HEK293 (cell line): ENCODE results near the gene METTL17.

ENCODE experiments used
- HOXD13 ChIP-seq: sonication (generic); formaldehyde crosslinking; IDR thresholded peaks from 2 replicates; pipeline ENCODE4 v1.8.0; 2022; ENCODE audit warnings: missing genetic modification reagents, borderline replicate concordance
- IKZF3 ChIP-seq: fragments of 450-650 bp; IDR thresholded peaks from 2 replicates; pipeline ENCODE4 v1.5.0; 2018; ENCODE audit warnings: missing biosample characterization, mild to moderate bottlenecking, missing genetic modification characterization, moderate library complexity
- MZF1 ChIP-seq: fragments of 450-650 bp; formaldehyde crosslinking; IDR thresholded peaks from 2 replicates; pipeline ENCODE4 v1.5.1; 2017; ENCODE audit warnings: missing biosample characterization, missing genetic modification characterization, borderline replicate concordance
- TRIM28 ChIP-seq: IDR thresholded peaks from 2 replicates; pipeline ENCODE4 v1.6.1; 2011; ENCODE audit warnings: low read length, control low read depth, borderline replicate concordance
- YY2 ChIP-seq: fragments of 450-650 bp; formaldehyde crosslinking; IDR thresholded peaks from 2 replicates; pipeline ENCODE4 v1.5.1; 2016; ENCODE audit warnings: missing biosample characterization, missing genetic modification characterization
- ZBTB21 ChIP-seq: fragments of 450-650 bp; formaldehyde crosslinking; IDR thresholded peaks from 2 replicates; pipeline ENCODE4 v1.5.1; 2017; ENCODE audit warnings: missing biosample characterization, missing genetic modification characterization
- ZFP69B ChIP-seq: fragments of 450-650 bp; formaldehyde crosslinking; IDR thresholded peaks from 2 replicates; pipeline ENCODE4 v1.5.1; 2016; ENCODE audit warnings: missing biosample characterization, missing genetic modification characterization
- ZNF121 ChIP-seq: fragments of 450-650 bp; formaldehyde crosslinking; IDR thresholded peaks from 2 replicates; pipeline ENCODE4 v1.5.1; 2016; ENCODE audit warnings: missing biosample characterization, missing genetic modification characterization
- ZNF146 ChIP-seq: fragments of 450-650 bp; formaldehyde crosslinking; IDR thresholded peaks from 2 replicates; pipeline ENCODE4 v1.5.1; 2016; ENCODE audit warnings: missing biosample characterization, missing genetic modification characterization
- ZNF292 ChIP-seq: fragments of 450-650 bp; formaldehyde crosslinking; IDR thresholded peaks from 2 replicates; pipeline ENCODE4 v1.5.1; 2016; ENCODE audit warnings: low read depth, missing biosample characterization, missing genetic modification characterization, borderline replicate concordance
- ZNF354C ChIP-seq: fragments of 450-650 bp; formaldehyde crosslinking; IDR thresholded peaks from 2 replicates; pipeline ENCODE4 v1.5.1; 2016; ENCODE audit warnings: missing biosample characterization, missing genetic modification characterization, low read depth, borderline replicate concordance
- ZNF416 ChIP-seq: fragments of 450-650 bp; formaldehyde crosslinking; IDR thresholded peaks from 2 replicates; pipeline ENCODE4 v1.5.1; 2016; ENCODE audit warnings: missing biosample characterization, missing genetic modification characterization
- ZNF521 ChIP-seq: fragments of 450-650 bp; formaldehyde crosslinking; IDR thresholded peaks from 2 replicates; pipeline ENCODE4 v1.5.1; 2017; ENCODE audit warnings: missing biosample characterization, mild to moderate bottlenecking, missing genetic modification characterization
- ZNF561 ChIP-seq: fragments of 450-650 bp; IDR thresholded peaks from 2 replicates; pipeline ENCODE4 v1.5.1; 2018; ENCODE audit warnings: missing biosample characterization, missing genetic modification characterization, borderline replicate concordance
- ZNF626 ChIP-seq: fragments of 450-650 bp; sonication (Bioruptor Pico); formaldehyde crosslinking; IDR thresholded peaks from 2 replicates; pipeline ENCODE4 v1.5.1; 2018; ENCODE audit warnings: missing biosample characterization, missing genetic modification characterization, inconsistent platforms
- ZNF670 ChIP-seq: fragments of 450-650 bp; formaldehyde crosslinking; IDR thresholded peaks from 2 replicates; pipeline ENCODE4 v1.5.1; 2016; ENCODE audit warnings: missing biosample characterization, missing genetic modification characterization, low read depth
- ZNF785 ChIP-seq: fragments of 450-650 bp; formaldehyde crosslinking; IDR thresholded peaks from 2 replicates; pipeline ENCODE4 v1.5.1; 2016; ENCODE audit warnings: missing biosample characterization, missing genetic modification characterization
- ZNF792 ChIP-seq: fragments of 450-650 bp; formaldehyde crosslinking; IDR thresholded peaks from 2 replicates; pipeline ENCODE4 v1.5.1; 2016; ENCODE audit warnings: missing biosample characterization, missing genetic modification characterization
- TF ChIP-seq, protein P1 (sequence below): fragments of 450-650 bp; formaldehyde crosslinking; IDR thresholded peaks from 2 replicates; pipeline ENCODE4 v1.5.1; 2016; ENCODE audit warnings: missing biosample characterization, missing genetic modification characterization
- TF ChIP-seq, protein P2 (sequence below): fragments of 450-650 bp; formaldehyde crosslinking; IDR thresholded peaks from 2 replicates; pipeline ENCODE4 v1.5.1; 2016; ENCODE audit warnings: missing biosample characterization, missing genetic modification characterization
- TF ChIP-seq, protein P3 (sequence below): fragments of 450-650 bp; formaldehyde crosslinking; IDR thresholded peaks from 2 replicates; pipeline ENCODE4 v1.5.1; 2016; ENCODE audit warnings: missing biosample characterization, missing genetic modification characterization
- TF ChIP-seq, protein P4 (sequence below): fragments of 450-650 bp; formaldehyde crosslinking; IDR thresholded peaks from 2 replicates; pipeline ENCODE4 v1.5.1; 2016; ENCODE audit warnings: missing biosample characterization, missing genetic modification characterization
- TF ChIP-seq, protein P5 (sequence below): fragments of 450-650 bp; formaldehyde crosslinking; IDR thresholded peaks from 2 replicates; pipeline ENCODE4 v1.5.0; 2017; ENCODE audit warnings: missing biosample characterization, missing genetic modification characterization, borderline replicate concordance
- TF ChIP-seq, protein P6 (sequence below): fragments of 450-650 bp; formaldehyde crosslinking; IDR thresholded peaks from 2 replicates; pipeline ENCODE4; 2016; ENCODE audit warnings: missing biosample characterization, missing genetic modification characterization
- TF ChIP-seq, protein P7 (sequence below): fragments of 450-650 bp; IDR thresholded peaks from 2 replicates; pipeline ENCODE4 v1.5.1; 2018; ENCODE audit warnings: missing biosample characterization, missing genetic modification characterization

The METTL17 gene

DNA sequence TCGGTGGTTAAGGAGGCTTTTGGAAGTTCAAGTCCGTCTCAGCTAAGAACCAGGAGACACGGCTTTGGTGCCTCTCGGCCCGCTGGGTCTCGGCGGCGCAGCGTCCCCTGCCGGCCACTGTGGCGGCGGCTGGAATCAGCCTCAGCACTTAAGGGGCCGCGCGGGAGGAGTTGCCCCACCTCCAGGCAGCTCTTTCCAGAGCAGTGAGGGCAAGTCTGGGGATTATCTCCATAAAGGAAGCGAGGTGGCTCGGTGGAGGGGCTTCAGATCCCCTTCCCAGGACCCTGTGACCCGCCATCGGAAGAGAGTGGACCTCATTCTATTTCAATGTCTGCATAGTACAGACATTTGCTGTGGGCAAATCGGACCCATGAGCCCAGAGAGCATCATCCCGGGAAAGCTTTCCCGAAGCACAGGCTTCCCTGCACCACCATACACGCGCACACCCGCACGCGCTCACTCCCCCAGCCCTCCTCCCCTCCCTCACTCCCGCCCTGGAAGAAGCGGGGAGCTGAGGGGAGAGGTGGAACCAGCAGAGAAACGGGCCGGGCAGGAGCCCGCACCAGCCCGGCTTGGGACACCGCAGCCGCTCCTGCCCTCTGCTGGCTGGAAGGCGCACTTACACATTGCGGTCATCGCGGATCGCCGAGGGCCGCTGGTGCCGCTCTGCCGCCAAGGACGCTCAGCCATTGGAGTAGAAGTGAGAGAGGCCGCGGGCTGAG, 18.6 kb upstream of the METTL17 start (continued):
- TF ChIP-seq ZNF792 (tag by site-specific recombination) = no peak; the same call in 1 of the 2 replicates
- TF ChIP-seq ZNF626 (tag by site-specific recombination) = no peak
- TF ChIP-seq ZNF785 (tag by site-specific recombination) = peak; percentile 13; the same call in 1 of the 2 replicates
- no peak for TF ChIP-seq ZNF416 (tag by site-specific recombination)
- TF ChIP-seq ZBTB21 (tag by site-specific recombination) = no peak
- TF ChIP-seq, protein P1, sequence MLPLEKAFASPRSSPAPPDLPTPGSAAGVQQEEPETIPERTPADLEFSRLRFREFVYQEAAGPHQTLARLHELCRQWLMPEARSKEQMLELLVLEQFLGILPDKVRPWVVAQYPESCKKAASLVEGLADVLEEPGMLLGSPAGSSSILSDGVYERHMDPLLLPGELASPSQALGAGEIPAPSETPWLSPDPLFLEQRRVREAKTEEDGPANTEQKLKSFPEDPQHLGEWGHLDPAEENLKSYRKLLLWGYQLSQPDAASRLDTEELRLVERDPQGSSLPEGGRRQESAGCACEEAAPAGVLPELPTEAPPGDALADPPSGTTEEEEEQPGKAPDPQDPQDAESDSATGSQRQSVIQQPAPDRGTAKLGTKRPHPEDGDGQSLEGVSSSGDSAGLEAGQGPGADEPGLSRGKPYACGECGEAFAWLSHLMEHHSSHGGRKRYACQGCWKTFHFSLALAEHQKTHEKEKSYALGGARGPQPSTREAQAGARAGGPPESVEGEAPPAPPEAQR (tag by site-specific recombination) = no peak
- no peak for TF ChIP-seq ZNF292
- TF ChIP-seq ZNF561 (tag by site-specific recombination) = no peak
- TF ChIP-seq, protein P2, sequence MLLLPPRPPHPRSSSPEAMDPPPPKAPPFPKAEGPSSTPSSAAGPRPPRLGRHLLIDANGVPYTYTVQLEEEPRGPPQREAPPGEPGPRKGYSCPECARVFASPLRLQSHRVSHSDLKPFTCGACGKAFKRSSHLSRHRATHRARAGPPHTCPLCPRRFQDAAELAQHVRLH (tag by site-specific recombination) = no peak
- TF ChIP-seq ZFP69B (tag by site-specific recombination) = no peak
- TF ChIP-seq, protein P3, sequence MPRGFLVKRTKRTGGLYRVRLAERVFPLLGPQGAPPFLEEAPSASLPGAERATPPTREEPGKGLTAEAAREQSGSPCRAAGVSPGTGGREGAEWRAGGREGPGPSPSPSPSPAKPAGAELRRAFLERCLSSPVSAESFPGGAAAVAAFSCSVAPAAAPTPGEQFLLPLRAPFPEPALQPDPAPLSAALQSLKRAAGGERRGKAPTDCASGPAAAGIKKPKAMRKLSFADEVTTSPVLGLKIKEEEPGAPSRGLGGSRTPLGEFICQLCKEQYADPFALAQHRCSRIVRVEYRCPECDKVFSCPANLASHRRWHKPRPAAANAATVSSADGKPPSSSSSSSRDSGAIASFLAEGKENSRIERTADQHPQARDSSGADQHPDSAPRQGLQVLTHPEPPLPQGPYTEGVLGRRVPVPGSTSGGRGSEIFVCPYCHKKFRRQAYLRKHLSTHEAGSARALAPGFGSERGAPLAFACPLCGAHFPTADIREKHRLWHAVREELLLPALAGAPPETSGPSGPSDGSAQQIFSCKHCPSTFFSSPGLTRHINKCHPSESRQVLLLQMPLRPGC (tag by site-specific recombination) = no peak
- TF ChIP-seq ZNF521 (tag by site-specific recombination) = no peak
- TF ChIP-seq, protein P4, sequence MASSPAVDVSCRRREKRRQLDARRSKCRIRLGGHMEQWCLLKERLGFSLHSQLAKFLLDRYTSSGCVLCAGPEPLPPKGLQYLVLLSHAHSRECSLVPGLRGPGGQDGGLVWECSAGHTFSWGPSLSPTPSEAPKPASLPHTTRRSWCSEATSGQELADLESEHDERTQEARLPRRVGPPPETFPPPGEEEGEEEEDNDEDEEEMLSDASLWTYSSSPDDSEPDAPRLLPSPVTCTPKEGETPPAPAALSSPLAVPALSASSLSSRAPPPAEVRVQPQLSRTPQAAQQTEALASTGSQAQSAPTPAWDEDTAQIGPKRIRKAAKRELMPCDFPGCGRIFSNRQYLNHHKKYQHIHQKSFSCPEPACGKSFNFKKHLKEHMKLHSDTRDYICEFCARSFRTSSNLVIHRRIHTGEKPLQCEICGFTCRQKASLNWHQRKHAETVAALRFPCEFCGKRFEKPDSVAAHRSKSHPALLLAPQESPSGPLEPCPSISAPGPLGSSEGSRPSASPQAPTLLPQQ (tag by site-specific recombination) = peak; percentile 45
- no peak for TF ChIP-seq ZNF354C
- TF ChIP-seq, protein P5, sequence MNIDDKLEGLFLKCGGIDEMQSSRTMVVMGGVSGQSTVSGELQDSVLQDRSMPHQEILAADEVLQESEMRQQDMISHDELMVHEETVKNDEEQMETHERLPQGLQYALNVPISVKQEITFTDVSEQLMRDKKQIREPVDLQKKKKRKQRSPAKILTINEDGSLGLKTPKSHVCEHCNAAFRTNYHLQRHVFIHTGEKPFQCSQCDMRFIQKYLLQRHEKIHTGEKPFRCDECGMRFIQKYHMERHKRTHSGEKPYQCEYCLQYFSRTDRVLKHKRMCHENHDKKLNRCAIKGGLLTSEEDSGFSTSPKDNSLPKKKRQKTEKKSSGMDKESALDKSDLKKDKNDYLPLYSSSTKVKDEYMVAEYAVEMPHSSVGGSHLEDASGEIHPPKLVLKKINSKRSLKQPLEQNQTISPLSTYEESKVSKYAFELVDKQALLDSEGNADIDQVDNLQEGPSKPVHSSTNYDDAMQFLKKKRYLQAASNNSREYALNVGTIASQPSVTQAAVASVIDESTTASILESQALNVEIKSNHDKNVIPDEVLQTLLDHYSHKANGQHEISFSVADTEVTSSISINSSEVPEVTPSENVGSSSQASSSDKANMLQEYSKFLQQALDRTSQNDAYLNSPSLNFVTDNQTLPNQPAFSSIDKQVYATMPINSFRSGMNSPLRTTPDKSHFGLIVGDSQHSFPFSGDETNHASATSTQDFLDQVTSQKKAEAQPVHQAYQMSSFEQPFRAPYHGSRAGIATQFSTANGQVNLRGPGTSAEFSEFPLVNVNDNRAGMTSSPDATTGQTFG = no peak
- TF ChIP-seq, protein P6, sequence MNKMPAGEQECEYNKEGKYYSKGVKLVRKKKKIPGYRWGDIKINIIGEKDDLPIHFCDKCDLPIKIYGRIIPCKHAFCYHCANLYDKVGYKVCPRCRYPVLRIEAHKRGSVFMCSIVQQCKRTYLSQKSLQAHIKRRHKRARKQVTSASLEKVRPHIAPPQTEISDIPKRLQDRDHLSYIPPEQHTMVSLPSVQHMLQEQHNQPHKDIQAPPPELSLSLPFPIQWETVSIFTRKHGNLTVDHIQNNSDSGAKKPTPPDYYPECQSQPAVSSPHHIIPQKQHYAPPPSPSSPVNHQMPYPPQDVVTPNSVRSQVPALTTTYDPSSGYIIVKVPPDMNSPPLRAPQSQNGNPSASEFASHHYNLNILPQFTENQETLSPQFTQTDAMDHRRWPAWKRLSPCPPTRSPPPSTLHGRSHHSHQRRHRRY (tag by site-specific recombination) = no peak
- no peak for TF ChIP-seq TRIM28
- TF ChIP-seq YY2 (tag by site-specific recombination) = no peak
- TF ChIP-seq MZF1 (tag by site-specific recombination) = peak; percentile 22; the same call in 1 of the 2 replicates
- no peak for TF ChIP-seq ZNF146
- no peak for TF ChIP-seq ZNF670 (tag by site-specific recombination)
- no peak for TF ChIP-seq ZNF121 (tag by site-specific recombination)
- TF ChIP-seq, protein P7, sequence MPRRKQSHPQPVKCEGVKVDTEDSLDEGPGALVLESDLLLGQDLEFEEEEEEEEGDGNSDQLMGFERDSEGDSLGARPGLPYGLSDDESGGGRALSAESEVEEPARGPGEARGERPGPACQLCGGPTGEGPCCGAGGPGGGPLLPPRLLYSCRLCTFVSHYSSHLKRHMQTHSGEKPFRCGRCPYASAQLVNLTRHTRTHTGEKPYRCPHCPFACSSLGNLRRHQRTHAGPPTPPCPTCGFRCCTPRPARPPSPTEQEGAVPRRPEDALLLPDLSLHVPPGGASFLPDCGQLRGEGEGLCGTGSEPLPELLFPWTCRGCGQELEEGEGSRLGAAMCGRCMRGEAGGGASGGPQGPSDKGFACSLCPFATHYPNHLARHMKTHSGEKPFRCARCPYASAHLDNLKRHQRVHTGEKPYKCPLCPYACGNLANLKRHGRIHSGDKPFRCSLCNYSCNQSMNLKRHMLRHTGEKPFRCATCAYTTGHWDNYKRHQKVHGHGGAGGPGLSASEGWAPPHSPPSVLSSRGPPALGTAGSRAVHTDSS (tag by site-specific recombination) = no peak
- peak; percentile 73; the same call in 1 of the 2 replicates for TF ChIP-seq IKZF3 (tag by site-specific recombination)
- TF ChIP-seq HOXD13 (CRISPR knock-in tag) = no peak
